UCSD-AML1 (cell line): ENCODE measurements around the gene OCIAD2.
"Not testable (repeated sequence)": the region's sequence is repeated elsewhere in the genome, so short reads cannot be mapped to it uniquely, and the experiment has no call there.

Experiments used
- DNase-seq: peaks from one replicate; lab custom pipeline; 2025; ENCODE audit not compliant: unreplicated experiment; lab: John Stamatoyannopoulos, UW

The OCIAD2 gene

DNA sequence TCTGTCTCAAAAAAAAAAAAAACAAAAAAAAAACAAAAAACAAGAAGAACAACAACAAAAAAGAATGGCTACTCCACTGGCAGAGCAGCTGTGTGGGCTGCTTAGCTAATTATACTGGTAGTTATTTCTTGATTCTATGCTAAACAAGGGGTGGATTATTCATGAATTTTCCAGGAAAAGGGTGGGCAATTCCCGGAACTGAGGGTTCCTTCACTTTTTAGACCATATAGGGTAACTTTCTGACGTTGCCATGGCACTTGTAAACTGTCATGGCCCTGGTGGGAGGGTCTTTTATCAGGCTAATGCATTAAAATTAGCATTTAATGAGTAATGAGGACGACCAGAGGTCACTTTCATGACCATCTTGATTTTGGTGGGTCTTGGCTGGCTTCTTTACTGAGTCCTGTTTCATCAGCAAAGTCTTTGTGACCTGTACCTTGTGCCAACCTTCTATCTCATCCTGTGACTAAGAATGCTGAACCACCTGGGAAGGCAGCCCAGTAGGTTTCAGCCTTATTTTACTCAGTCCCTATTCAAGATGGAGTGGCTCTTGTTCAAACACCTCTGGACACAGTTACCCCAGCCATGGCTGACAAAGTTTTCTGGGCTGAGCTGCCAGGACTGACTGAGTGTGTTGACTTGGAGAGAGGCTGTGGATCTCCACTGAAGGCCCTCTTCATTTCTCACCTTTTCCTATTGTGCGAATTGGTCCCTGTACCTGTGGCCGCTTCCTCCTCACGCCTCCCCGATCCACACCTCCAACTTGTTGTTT lies 1.3 kb upstream of the OCIAD2 start:
- no peak for DNase-seq

DNA sequence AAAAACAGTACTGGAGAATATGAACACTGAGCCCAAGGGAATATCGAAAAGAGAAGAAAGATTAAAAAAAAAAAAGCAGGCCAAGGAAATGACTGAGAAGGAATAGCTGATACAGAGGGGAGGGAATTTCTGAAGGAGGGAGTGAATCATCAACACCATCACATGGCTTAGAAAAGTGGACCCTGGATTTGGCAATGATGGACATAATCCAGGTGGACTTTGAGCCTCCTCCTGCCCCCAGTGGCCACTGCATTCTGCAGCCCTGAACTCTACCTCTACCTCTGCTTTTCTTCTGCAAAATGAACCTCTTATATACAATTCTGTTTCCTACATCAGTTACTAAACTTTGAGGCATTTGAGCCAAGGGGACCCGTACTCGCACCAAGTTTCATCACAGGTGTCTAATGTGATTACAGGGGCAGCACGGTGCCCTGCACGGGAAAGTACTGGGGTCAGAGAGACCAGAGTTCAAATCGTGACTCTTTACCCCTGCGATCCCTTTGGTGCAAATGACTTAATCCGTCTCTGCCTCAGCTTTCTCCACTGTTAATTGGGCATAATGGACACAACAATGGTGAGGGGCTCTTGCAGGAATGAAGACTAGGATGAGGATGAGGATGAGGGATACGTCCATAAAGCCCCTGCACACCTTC lies 1.1 kb downstream of the OCIAD2 start:
- DNase-seq, result no peak

DNA sequence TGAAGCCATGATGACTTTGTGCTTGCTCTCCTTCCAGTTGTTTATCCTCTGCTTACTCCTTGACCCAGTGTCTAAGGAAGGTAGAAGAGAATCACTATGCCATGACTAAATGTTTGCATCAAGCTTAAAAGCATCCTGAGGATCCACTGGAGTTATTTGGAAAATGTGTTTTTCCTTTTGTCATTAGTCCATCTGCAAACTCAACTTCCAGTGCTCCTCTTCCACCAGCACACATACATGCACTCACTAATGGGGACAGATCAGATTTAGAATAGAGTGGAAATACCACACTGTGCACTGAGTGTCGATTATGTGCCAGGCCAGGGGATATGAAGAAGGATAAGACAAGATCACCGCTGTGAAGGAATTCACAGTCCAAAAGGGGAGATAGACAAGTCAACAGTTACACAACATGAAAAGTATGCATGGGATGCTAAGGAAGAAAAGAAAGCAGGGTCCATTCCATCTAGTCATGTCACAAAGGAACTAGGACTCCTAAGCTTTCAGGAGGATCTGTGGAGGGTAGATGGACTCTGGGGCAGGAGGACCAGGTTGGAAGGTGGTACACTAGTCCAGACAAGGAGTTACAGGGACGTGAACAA lies 1.9 kb downstream of the OCIAD2 start:
- DNase-seq, result no peak

GRCh38 chr4:48904101-48904500 lies 2.5 kb downstream of the OCIAD2 start:
- no peak for DNase-seq

GRCh38 chr4:48902266-48902665 lies 4.3 kb downstream of the OCIAD2 start:
- DNase-seq, result no peak

DNA sequence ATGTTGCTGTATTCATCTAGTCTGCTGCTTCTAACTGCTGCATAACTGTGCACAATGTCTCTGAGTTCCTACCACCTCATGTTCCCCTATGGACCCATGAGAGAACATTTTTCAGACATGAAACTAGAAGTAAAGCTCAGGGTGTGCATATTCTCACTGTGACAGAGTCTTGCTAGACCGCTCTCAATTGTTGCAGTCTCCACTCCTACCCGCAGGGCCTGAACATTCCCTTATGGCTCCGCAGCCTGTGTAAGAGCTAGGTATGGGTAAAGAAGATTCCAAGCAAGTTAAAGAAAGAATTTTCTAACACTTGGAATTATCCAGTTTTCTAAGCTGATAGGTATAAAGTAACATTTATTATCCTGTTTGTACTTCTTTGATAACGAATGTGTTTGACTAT lies 5.4 kb downstream of the OCIAD2 start:
- no peak for DNase-seq

DNA sequence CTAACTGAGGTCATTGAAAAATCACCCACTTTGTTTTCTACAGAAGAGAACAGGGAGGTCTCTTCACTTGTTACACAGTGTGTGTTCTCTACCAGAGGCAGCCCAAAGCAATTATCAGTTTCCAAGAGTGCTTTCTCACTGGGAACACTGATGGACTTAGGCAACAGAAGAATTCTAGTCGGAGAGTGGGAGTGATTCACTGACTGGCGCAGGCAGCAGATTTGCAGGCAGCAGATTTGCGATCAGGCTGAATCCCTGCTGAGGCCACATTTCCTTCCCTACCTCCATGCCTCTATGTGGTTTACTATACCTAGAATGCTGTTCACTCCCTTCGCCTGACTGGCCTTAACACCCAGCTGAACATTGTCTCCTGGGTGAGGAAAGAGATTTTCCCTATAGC lies 6.6 kb downstream of the OCIAD2 start:
- peak; percentile 30 for DNase-seq

GRCh38 chr4:48899432-48899749 lies 7.2 kb downstream of the OCIAD2 start:
- DNase-seq, result no peak

DNA sequence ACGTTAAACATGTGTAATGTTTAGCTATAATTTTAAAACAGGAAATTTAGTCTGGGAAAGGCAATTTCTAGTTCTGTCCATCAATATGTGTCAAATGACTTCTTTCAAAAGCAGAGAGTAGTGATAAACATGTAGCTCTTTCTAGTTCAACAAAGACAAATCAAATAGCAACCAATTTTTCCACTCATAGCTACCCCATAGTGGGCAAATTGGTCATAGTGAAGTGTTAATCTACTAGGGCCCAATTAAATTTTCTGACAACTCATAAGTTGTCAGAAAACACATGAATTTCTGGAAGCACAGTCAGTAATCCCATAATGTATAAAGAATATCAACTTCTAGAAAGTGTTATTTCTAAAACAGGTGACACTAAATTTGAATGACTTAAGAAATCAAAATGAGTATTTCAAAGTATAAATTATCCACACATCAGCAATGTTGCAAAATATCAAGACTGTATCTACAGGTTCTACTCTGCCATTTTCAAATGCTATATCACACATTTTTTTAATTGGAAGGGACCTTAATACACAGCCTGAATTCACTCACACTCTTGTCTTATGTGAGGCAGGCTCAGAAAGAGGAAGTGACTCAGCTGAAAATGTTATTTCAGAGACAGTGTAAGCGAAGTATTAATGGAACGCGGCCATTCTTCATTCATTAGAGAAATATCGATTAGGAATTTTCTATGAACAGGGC lies 7.7 kb downstream of the OCIAD2 start:
- no peak for DNase-seq

DNA sequence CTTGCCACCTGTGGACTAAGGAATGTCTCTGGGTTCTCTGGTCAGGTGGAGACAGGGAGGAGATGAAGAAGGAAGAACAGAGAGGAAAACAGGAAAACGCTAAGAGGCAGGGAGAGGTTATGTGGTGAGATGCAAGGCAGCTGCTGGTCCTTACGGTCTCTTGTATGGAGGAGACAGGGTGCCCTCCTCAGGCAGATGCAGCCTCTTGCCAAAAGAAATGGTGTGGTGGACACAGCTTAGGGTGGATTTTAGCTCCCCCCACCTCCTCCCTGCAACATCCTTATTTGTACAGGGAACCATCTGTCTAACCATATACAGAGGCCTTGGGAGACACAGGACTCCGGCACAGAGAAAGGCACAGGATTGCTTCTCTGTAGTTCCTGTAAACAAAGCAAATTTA lies 9.7 kb downstream of the OCIAD2 start:
- DNase-seq, result peak; percentile 44

- DNase-seq, result no peak
Measured at GRCh38 chr4:48891028-48891619, 15.4 kb downstream of the OCIAD2 start.

DNA sequence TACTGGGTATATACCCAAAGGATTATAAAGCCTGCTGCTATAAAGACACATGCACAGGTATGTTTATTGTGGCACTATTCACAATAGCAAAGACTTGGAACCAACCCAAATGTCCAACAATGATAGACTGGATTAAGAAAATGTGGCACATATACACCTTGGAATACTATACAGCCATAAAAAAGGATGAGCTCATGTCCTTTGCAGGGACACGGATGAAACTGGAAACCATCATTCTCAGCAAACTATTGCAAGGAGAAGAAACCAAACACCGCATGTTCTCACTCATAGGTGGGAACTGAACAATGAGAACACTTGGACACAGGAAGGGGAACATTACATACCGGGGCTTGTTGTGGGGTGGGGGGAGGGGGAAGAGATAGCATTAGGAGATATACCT lies 16.8 kb downstream of the OCIAD2 start:
- DNase-seq, result not testable (repeated sequence)

GRCh38 chr4:48881646-48882045 lies 24.9 kb downstream of the OCIAD2 start:
- not testable (repeated sequence) for DNase-seq

- no peak for DNase-seq
Measured at GRCh38 chr4:48879561-48880442, 26.8 kb downstream of the OCIAD2 start.

DNA sequence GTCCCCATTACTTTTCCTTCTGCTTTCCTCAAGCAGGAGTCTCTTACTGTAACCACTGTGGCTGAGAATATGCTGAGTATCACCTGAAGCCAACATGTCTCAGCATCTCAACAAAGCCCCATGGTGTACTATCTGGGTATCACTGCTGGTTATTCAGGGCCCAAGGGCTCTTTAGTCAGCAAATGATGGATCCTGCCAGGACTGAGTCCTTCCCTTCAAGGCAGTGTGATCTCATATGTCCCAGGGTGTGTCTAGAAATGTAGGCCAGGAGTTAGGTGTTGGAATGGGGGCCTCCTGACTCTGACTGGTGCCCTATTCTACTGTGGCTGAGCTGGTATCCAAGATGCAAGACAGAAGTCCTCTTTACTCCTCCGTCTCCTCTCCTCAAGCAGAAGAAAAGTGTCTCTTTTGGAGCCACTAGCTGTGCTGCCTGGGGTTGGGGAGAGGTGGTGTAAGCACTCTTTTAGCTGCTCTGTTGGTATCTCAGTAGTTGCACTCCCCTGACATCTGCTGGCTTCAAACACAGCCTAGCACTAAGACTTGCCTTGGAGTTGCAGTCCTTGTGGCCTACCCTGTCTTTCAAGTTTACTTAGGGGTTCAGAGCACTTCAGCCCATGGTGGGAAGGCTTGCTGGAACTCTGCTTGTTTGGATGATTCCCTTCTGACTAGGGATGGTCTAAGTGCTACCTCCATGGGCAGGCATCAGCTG lies 28.6 kb downstream of the OCIAD2 start:
- no peak for DNase-seq

DNA sequence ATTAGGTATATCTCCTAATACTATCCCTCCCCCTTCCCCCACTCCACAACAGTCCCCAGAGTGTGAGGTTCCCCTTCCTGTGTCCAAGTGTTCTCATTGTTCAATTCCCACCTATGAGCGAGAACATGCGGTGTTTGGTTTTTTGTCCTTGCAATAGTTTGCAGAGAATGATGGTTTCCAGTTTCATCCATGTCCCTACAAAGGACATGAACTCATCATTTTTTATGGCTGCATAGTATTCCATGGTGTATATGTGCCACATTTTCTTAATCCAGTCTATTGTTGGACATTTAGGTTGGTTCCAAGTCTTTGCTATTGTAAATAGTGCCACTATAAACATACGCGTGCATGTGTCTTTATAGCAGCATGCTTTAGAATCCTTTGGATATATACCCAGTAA lies 41.9 kb downstream of the OCIAD2 start:
- not testable (repeated sequence) for DNase-seq

- DNase-seq, result no peak
Measured at GRCh38 chr4:48863728-48864127, 42.8 kb downstream of the OCIAD2 start.

DNA sequence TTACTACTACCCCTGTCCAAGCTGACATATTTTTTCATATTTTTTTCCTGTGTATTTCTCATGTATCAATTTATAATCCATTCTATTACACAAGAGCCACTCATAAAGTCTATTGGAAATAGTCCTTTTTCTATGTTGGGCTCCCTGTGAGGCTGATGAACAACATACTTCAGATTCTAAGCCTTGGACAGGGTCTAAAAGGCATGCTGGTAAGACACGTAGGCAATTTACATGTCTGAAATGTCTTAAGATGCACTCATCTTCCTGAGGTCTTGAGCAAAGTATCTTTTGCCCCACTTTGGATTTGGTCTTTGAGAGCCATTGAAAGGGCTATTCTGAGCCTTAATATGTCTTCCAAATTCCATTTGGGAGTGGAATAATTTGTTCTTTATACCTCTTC lies 43.9 kb downstream of the OCIAD2 start:
- DNase-seq, result no peak

- no peak for DNase-seq
Measured at GRCh38 chr4:48862038-48862437, 44.5 kb downstream of the OCIAD2 start.

- no peak for DNase-seq
Measured at GRCh38 chr4:48858130-48858529, 48.4 kb downstream of the OCIAD2 start.
